C4-2B (cell line): Measurements from ENCODE around the gene JAK1.

Experiments used
- CTCF ChIP-seq: fragments of 450-650 bp; conservative IDR thresholded peaks from 2 replicates; pipeline ENCODE4 v1.5.1; 2017; ENCODE audit warnings: mild to moderate bottlenecking
- ZFX ChIP-seq: fragments of 450-650 bp; IDR thresholded peaks from 2 replicates; pipeline ENCODE4 v1.6.1; 2017

- no peak for TF ChIP-seq CTCF
- no peak for TF ChIP-seq ZFX
These were observed 37.1 kb downstream of the JAK1 start for GRCh38 chr1:64929221-64929620.
